Left lung (tissue), 10 donors: ENCODE measurements around the gene HDAC4. TPM values are rescaled to one million over a fixed set of nuclear protein-coding genes. Genes with fewer than 3 reads are reported as not detected.

ENCODE experiments used
- ATAC-seq: fragments of 200-7000 bp; cut with Tn5 transposase; one replicate; pipeline ENCODE4 v1.9.1; 2020; ENCODE audit warnings: moderate library complexity
- DNase-seq, 4 donors: peaks; one replicate each; pipeline ENCODE4 v3.0.0-alpha.2; 2013 to 2020
- H3K27ac ChIP-seq, 2 donors: fragments of 200-600 bp; sonication (generic) in 1 of 2; one replicate each; pipeline versions ENCODE4 v1.5.0 to v1.8.0; 2020 to 2021
- H3K27me3 ChIP-seq, 2 donors: fragments of 200-600 bp; sonication (generic) in 1 of 2; one replicate each; pipeline versions ENCODE4 v1.5.0 to v1.8.0; 2020 to 2021
- H3K36me3 ChIP-seq, 2 donors: fragments of 200-600 bp; sonication (generic) in 1 of 2; one replicate each; pipeline versions ENCODE4 v1.5.0 to v1.8.0; 2020 to 2021
- H3K4me1 ChIP-seq, 2 donors: fragments of 200-600 bp; one replicate each; pipeline ENCODE4 v1.8.0; 2021
- H3K4me3 ChIP-seq, 2 donors: fragments of 200-600 bp; sonication (generic) in 1 of 2; one replicate each; pipeline versions ENCODE4 v1.5.0 to v1.8.0; 2020 to 2021; ENCODE audit warnings: mild to moderate bottlenecking in 1 of 2
- H3K9me3 ChIP-seq, 2 donors: fragments of 200-600 bp; sonication (generic) in 1 of 2; one replicate each; pipeline versions ENCODE4 v1.5.0 to v1.8.0; 2020 to 2021
- CTCF ChIP-seq, 2 donors: fragments of 200-600 bp; sonication (generic) in 1 of 2; IDR thresholded peaks; one replicate each; pipeline versions ENCODE4 v1.5.0 to v1.8.0; 2021; ENCODE audit warnings: antibody characterized with exemption in 2 of 2
- intact Hi-C, 2 donors: fragments of 100-400 bp; cut with DNase I; formaldehyde crosslinking; loops; one replicate each; pipeline versions ENCODE4 v1.11.2 to v1.14.2; 2022
- polyA plus RNA-seq, 6 donors: library from polyadenylated mRNA; unstranded; fragments of 120-200 nt; gene quantifications; one replicate each; pipeline ENCODE4 v1.2.1, GENCODE V29; 2013; ENCODE audit not compliant: insufficient read length in 6 of 6
- total RNA-seq, 2 donors: library from RNA; stranded (reverse); fragmentation: NEBNext Ultra II Directional; extraction: Animal tissue kit (Norgen Biotek cat#: 25700); gene quantifications; one replicate each; pipeline ENCODE4 v1.2.1, GENCODE V29; 2021
- donor health status: DM: no; HTN: yes; CAD: no.
- donor health status: DM: no; HTN: no; CAD: no.

The HDAC4 gene
- total and polyA plus RNA-seq, 8 donors: 9.9 to 36.8 (median 12.8) TPM

DNA sequence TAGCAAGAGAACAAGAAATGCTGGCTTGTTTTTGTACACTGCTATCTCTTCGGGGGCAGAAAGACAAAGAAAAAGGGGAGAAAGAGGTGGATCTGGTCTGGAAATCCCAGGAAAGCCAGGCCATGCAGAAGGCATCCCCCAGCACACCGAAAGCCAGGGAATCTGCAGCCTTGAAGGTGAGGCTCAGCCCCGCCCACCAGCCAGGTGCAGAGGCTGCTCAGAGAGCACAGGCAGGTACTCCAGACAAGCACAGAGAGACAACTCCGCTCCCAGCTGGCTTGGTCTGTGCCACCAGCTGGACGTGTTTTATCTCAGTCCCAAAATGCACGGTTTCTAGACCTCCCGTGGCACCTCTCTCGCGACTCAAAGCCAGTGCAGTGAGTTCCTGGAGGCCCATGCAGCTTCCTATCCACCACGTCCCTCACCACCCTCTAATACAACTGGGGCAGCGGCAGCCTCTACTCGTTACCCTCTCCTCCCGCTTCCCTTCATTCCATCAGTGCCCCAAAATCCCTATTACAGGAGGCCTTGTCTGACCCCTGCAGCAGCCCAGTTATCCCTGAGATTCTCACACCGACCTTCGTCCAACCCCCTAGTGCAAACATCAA is 62.8 kb downstream of the HDAC4 start:
- Histone ChIP-seq H3K27ac (no peak overlapping the region), H3K4me3 (no peak overlapping the region), H3K4me1 (peaks cover 0 to 14% of the 10 kb centered on the region in 2 donors), H3K9me3 (no peaks in the 10 kb centered on the region), H3K27me3 (no peaks in the 10 kb centered on the region), H3K36me3 (no peaks in the 10 kb centered on the region)
- intact Hi-C loops: no loop called here
- DNase-seq (no peak), ATAC-seq (no peak)
- no peak for TF ChIP-seq CTCF (IDR thresholded peaks at IDR 0.05)

GRCh38 chr2:239337122-239337876 is 63.5 kb downstream of the HDAC4 start:
- Histone ChIP-seq H3K9me3 (no peaks in the 10 kb centered on the region), H3K27me3 (no peaks in the 10 kb centered on the region), H3K4me3 (no peak overlapping the region), H3K27ac (no peak overlapping the region), H3K36me3 (no peaks in the 10 kb centered on the region), H3K4me1 (peaks cover 0 to 14% of the 10 kb centered on the region in 2 donors)
- DNase-seq: no peak
- intact Hi-C loops: no loop called here
- peak; percentile 15 for ATAC-seq
- no peak for TF ChIP-seq CTCF (IDR thresholded peaks at IDR 0.05)

DNA sequence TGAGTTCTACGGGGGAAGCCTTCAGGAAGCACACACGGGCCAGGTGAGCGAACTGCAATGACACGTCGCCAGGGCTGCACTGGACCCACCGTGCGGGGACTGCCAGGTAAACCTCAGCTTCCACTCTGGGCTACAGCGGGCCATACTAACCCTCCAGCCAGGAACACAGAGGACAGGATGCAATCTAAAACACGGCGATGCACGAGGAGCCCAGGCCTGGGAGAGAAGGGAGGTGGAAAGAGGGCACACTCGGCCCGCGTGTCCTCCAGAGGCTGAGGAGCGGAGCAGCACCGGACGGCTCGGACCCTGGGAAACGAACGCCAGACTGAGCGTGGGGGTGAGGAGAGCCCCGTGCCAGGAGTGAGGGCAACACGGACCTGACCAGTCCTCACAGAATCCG is 69.3 kb downstream of the HDAC4 start:
- peaks cover 7 to 8% of the 10 kb centered on the region in 2 donors for H3K4me1 ChIP-seq
- no peak for ATAC-seq
- H3K27me3 ChIP-seq: no peaks in the 10 kb centered on the region
- no peaks in the 10 kb centered on the region for H3K9me3 ChIP-seq
- DNase-seq: no peak
- no peak overlapping the region for H3K27ac ChIP-seq
- no peak for TF ChIP-seq CTCF (IDR thresholded peaks at IDR 0.05)
- H3K36me3 ChIP-seq: no peaks in the 10 kb centered on the region
- intact Hi-C loops: no loop called here
- no peak overlapping the region for H3K4me3 ChIP-seq

DNA sequence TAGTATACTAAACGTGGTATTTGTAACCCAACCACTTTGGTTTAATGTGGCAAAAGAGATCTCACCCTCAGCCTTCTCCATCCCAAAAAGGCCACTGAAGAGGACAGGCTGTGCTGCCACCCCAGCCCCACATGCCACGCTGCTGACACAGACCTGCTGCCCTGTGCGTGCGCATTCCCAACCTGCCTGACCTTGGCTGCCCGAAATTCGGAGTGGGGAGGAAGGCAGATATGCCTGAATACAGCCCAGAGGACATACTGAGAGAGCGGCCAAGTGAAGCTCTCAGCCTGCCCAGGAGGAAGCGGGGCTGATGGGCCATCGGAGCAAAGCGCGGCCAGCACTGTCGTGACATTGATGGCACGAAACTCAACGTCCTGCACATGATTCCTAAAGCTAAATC is 70.0 kb downstream of the HDAC4 start:
- ATAC-seq: no peak
- Histone ChIP-seq H3K4me1 (peaks cover 7 to 8% of the 10 kb centered on the region in 2 donors), H3K36me3 (no peaks in the 10 kb centered on the region), H3K27ac (no peak overlapping the region), H3K9me3 (no peaks in the 10 kb centered on the region), H3K4me3 (no peak overlapping the region), H3K27me3 (no peaks in the 10 kb centered on the region)
- intact Hi-C loops: no loop called here
- DNase-seq: no peak
- TF ChIP-seq CTCF (IDR thresholded peaks at IDR 0.05): no peak

DNA sequence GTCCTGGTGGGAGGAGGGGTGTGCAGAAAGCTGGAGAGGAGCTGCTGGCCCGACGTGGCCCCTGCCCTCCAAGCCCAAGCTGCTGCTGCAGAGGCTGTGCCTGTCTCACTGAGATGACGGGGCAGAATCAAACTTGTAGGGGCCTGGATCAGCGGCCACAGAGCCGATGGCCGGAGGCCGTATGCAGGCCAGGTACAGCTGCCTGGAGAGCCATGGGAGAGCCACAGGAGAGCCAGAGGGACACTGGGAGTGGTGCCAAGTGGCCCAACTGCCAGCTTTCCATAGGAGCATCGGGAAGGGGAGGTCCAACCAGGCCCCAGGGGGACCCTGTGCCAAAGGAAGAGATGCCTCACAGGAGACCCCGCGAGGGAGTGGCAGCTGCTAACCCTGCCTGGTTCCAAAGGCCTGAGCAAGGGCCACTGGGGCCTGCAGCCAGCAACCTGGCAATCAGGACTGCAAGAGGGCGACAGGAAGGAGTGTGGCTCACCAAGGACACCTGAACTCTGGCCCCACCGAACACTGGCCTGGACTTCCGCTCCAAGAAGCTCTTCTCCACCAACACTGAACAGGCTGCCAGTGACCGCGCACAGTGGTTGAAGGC is 70.7 kb downstream of the HDAC4 start:
- no peak for TF ChIP-seq CTCF (IDR thresholded peaks at IDR 0.05)
- ATAC-seq (no peak), DNase-seq (no peak)
- no peak overlapping the region for H3K27ac ChIP-seq
- no peak overlapping the region for H3K4me3 ChIP-seq
- H3K4me1 ChIP-seq: peaks cover 7 to 8% of the 10 kb centered on the region in 2 donors
- intact Hi-C loops: no loop called here
- no peaks in the 10 kb centered on the region for H3K9me3 ChIP-seq
- H3K36me3 ChIP-seq: peaks cover 0 to 3% of the 10 kb centered on the region in 2 donors
- H3K27me3 ChIP-seq: no peaks in the 10 kb centered on the region
